Amygdala (tissue), 56 donors: ENCODE data around the gene DDX10.
A peak's percentile ranks its signal among the peaks of the same experiment; 100 is the strongest.
"Not testable (repeated sequence)": the region's sequence is repeated elsewhere in the genome, so short reads cannot be mapped to it uniquely, and the experiment has no call there.

Source experiments
- DNase-seq, 56 donors: peaks; one replicate each; lab custom pipeline; 2025; lab: John Stamatoyannopoulos, UW

The DDX10 gene

GRCh38 chr11:108709741-108710140, 44.9 kb downstream of the DDX10 start:
- no peak for DNase-seq

- DNase-seq = no peak
Measured at GRCh38 chr11:108713076-108713790, 48.4 kb downstream of the DDX10 start.

- no peak for DNase-seq
Measured at GRCh38 chr11:108715239-108715638, 50.4 kb downstream of the DDX10 start.

- DNase-seq = no peak
Measured at GRCh38 chr11:108718466-108718865, 53.6 kb downstream of the DDX10 start.

GRCh38 chr11:108724974-108725689, 60.3 kb downstream of the DDX10 start:
- DNase-seq = no peak

- no peak for DNase-seq
Measured at GRCh38 chr11:108726077-108726800, 61.4 kb downstream of the DDX10 start.

GRCh38 chr11:108727665-108728064, 62.8 kb downstream of the DDX10 start:
- no peak for DNase-seq

GRCh38 chr11:108729227-108729871, 64.5 kb downstream of the DDX10 start:
- DNase-seq = no peak

GRCh38 chr11:108732395-108732794, 67.5 kb downstream of the DDX10 start:
- no peak for DNase-seq

GRCh38 chr11:108733479-108734116, 68.7 kb downstream of the DDX10 start:
- peak in 2 of 56 donors; percentile 7 to 13 for DNase-seq

GRCh38 chr11:108734283-108734682, 69.4 kb downstream of the DDX10 start:
- no peak for DNase-seq

GRCh38 chr11:108734956-108735559, 70.2 kb downstream of the DDX10 start:
- DNase-seq = no peak

- not testable (repeated sequence) for DNase-seq
Measured at GRCh38 chr11:108740132-108740531, 75.3 kb downstream of the DDX10 start.

GRCh38 chr11:108743851-108744250, 79.0 kb downstream of the DDX10 start:
- no peak for DNase-seq

- DNase-seq = peak in 2 of 56 donors; percentile 0 to 8
Measured at GRCh38 chr11:108748968-108749367, 84.1 kb downstream of the DDX10 start.

- DNase-seq = no peak
Measured at GRCh38 chr11:108751444-108751843, 86.6 kb downstream of the DDX10 start.

- no peak for DNase-seq
Measured at GRCh38 chr11:108752297-108752751, 87.5 kb downstream of the DDX10 start.

- DNase-seq = no peak
Measured at GRCh38 chr11:108754901-108755625, 90.2 kb downstream of the DDX10 start.

- no peak for DNase-seq
Measured at GRCh38 chr11:108757630-108758029, 92.8 kb downstream of the DDX10 start.
